BJ (cell line): ENCODE data around the gene RNF227. TPM values are rescaled to one million over a fixed set of nuclear protein-coding genes. Genes with fewer than 3 reads are reported as not detected.

ENCODE experiments used
- CTCF ChIA-PET: fragments of 350-600 bp; formaldehyde crosslinking; extraction: SDS; loops from one replicate; lab custom pipeline; 2021; ENCODE audit warnings: antibody characterized with exemption, inconsistent platforms; lab: Yijun Ruan, JAX
- POLR2A ChIA-PET: fragments of 300-600 bp; sonication (Branson Sonifier 250); formaldehyde crosslinking; extraction: SDS; loops from one replicate; lab custom pipeline; 2021; ENCODE audit warnings: antibody characterized with exemption; lab: Charles Lee
- DNase-seq: peaks from one replicate; pipeline ENCODE4 v3.0.0-alpha.2; 2011; ENCODE audit warnings: low read depth
- H3K27me3 ChIP-seq: 2 replicates; pipeline ENCODE4 v1.6.0; 2011; ENCODE audit warnings: low read length; ENCODE audit not compliant: control insufficient read depth, insufficient read depth
- H3K36me3 ChIP-seq: 2 replicates; pipeline ENCODE4 v1.5.1; 2011; ENCODE audit warnings: low read length; ENCODE audit not compliant: control insufficient read depth, insufficient read depth
- H3K4me3 ChIP-seq: 2 replicates; pipeline ENCODE4 v1.5.1; 2011; ENCODE audit warnings: low read depth, mild to moderate bottlenecking, control low read depth, low read length
- CTCF ChIP-seq: IDR thresholded peaks from 2 replicates; pipeline ENCODE4 v1.5.1; 2011; ENCODE audit warnings: low read depth, mild to moderate bottlenecking, control low read depth, inconsistent platforms, low read length, moderate library complexity; ENCODE audit not compliant: insufficient read depth
- polyA plus RNA-seq: library from polyadenylated mRNA; depleted of rRNA; stranded (reverse); fragments of >200 nt; gene quantifications from 2 replicates; pipeline ENCODE4 v1.2.3, GENCODE V29; 2011

Gene RNF227
- polyA plus RNA-seq, 1 experiment = 2.2 TPM

- POLR2A ChIA-PET = no interaction called here
- H3K4me3 ChIP-seq = peak overlapping the region; percentile 74
- no peaks in the 10 kb centered on the region for H3K27me3 ChIP-seq
- H3K36me3 ChIP-seq = peaks cover 14% of the 10 kb centered on the region
- CTCF ChIA-PET = no interaction called here
- no peak for DNase-seq
- 0 out of 2 replicates have a peak, but pooled peaks have one; percentile 6 for TF ChIP-seq CTCF
Observed at GRCh38 chr17:7887038-7887481, 29.0 kb downstream of the RNF227 start.

- POLR2A ChIA-PET = interaction anchor here (0.7 kb wide), 1 partner anchor 43 kb away, joined by 4 read pairs; no protein-coding TSS in a partner anchor
- TF ChIP-seq CTCF = peak; percentile 24; the same call in 1 of the 2 replicates
- CTCF ChIA-PET = interaction anchor here (0.8 to 1.3 kb wide), 3 partner anchors 10 to 21 kb away, joined by 3 to 4 read pairs (median 3); no protein-coding TSS in a partner anchor
- DNase-seq = no peak
- no peaks in the 10 kb centered on the region for H3K27me3 ChIP-seq
- peak overlapping the region; percentile 74 for H3K4me3 ChIP-seq
- peaks cover 16% of the 10 kb centered on the region for H3K36me3 ChIP-seq
Observed at GRCh38 chr17:7886227-7887037, 29.7 kb downstream of the RNF227 start.

GRCh38 chr17:7885367-7886226, 30.5 kb downstream of the RNF227 start:
- Histone ChIP-seq H3K4me3 (peak overlapping the region; percentile 74), H3K36me3 (peaks cover 9% of the 10 kb centered on the region), H3K27me3 (no peaks in the 10 kb centered on the region)
- ChIA-PET POLR2A (interaction anchor here (0.7 kb wide), 1 partner anchor 43 kb away, joined by 4 read pairs; no protein-coding TSS in a partner anchor), CTCF (interaction anchor here (0.8 to 1.3 kb wide), 3 partner anchors 9 to 20 kb away, joined by 3 to 4 read pairs (median 3); no protein-coding TSS in a partner anchor)
- no peak for TF ChIP-seq CTCF
- DNase-seq = no peak

- no peak for DNase-seq
- Histone ChIP-seq H3K27me3 (no peaks in the 10 kb centered on the region), H3K4me3 (peak overlapping the region; percentile 74), H3K36me3 (peaks cover 7% of the 10 kb centered on the region)
- TF ChIP-seq CTCF = no peak
- POLR2A ChIA-PET = no interaction called here
- CTCF ChIA-PET = interaction anchor here (1.0 kb wide), 1 partner anchor 172 kb away, joined by 3 read pairs; no protein-coding TSS in a partner anchor
Observed at GRCh38 chr17:7884581-7885366, 31.3 kb downstream of the RNF227 start.
